GM13977 (cell line): ENCODE measurements around the gene C21orf91.

ENCODE experiments used
- DNase-seq: peaks from one replicate; pipeline ENCODE4 v3.0.0; 2012; ENCODE audit warnings: low spot score
- in situ Hi-C: fragments of 300-500 bp; cut with MboI; formaldehyde crosslinking; loops from one replicate; pipeline ENCODE4 v1.12.0; 2022; ENCODE audit warnings: low sequenced_read_pairs, low pct_unique_long_range_greater_than_20kb, mixed read lengths, inconsistent platforms; ENCODE audit not compliant: unreplicated experiment
- TF ChIP-seq, protein P1 (sequence below): IDR thresholded peaks from 2 replicates; pipeline ENCODE4 v1.5.1; 2012; ENCODE audit warnings: mild to moderate bottlenecking, control low read depth; ENCODE audit not compliant: insufficient read depth; ENCODE audit errors: extremely low read depth, missing control alignments

The C21orf91 gene

DNA sequence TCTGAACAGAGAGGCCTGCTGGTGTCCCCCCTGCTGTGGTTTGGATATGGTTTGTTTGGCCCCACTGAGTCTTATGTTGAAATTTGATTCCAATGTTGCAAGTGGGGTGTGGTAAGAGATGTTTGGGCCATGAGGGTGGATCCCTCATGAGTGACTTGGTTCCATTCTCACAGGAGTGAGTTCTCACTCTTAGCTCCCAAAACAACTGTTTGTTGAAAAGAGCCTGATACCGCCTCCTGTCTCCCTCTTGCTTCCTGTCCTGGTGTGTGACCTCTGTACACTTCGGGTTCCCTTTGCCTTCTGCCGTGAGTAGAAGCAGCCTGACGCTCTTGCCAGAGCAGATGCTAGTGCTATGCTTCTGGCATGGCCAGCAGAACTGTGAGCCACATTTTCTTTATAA is 60.5 kb downstream of the C21orf91 start:
- DNase-seq = no peak
- in situ Hi-C loops = no loop called here
- TF ChIP-seq, protein P1, sequence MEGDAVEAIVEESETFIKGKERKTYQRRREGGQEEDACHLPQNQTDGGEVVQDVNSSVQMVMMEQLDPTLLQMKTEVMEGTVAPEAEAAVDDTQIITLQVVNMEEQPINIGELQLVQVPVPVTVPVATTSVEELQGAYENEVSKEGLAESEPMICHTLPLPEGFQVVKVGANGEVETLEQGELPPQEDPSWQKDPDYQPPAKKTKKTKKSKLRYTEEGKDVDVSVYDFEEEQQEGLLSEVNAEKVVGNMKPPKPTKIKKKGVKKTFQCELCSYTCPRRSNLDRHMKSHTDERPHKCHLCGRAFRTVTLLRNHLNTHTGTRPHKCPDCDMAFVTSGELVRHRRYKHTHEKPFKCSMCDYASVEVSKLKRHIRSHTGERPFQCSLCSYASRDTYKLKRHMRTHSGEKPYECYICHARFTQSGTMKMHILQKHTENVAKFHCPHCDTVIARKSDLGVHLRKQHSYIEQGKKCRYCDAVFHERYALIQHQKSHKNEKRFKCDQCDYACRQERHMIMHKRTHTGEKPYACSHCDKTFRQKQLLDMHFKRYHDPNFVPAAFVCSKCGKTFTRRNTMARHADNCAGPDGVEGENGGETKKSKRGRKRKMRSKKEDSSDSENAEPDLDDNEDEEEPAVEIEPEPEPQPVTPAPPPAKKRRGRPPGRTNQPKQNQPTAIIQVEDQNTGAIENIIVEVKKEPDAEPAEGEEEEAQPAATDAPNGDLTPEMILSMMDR = no peak

GRCh38 chr21:17757671-17758070 is 61.5 kb downstream of the C21orf91 start:
- no peak for DNase-seq
- TF ChIP-seq, protein P1 = no peak
- in situ Hi-C loops = no loop called here

- no peak for DNase-seq
- in situ Hi-C loops = no loop called here
- TF ChIP-seq, protein P1 = no peak
These were observed 65.4 kb downstream of the C21orf91 start for GRCh38 chr21:17753736-17754135.

GRCh38 chr21:17752171-17752570 is 67.0 kb downstream of the C21orf91 start:
- TF ChIP-seq, protein P1 = no peak
- no peak for DNase-seq
- in situ Hi-C loops = no loop called here

DNA sequence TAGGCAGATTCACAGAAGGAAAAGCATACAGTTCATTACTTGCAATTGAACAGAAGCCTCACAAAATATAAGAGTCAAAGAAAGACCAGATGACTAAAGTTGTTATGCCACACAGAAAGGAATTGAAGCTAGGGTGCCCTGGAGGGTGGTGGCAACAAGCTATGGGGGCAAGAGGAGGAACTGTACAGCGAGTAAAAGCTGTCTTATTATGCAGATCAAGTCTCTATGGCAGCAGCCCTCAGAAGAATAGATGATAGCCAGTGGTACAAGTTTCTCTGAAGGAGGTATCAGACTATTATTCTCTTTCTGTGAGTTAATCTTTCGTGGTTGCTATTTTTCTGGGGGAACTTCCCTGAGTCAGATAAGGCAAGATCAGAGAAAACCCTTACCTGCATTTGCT is 72.2 kb downstream of the C21orf91 start:
- TF ChIP-seq, protein P1 = no peak
- no peak for DNase-seq
- in situ Hi-C loops = no loop called here

- no peak for DNase-seq
- in situ Hi-C loops = no loop called here
- TF ChIP-seq, protein P1 = no peak
These were observed 74.1 kb downstream of the C21orf91 start for GRCh38 chr21:17745086-17745485.
